ENCODE data around the gene IGSF10.
A peak's percentile ranks its signal among the peaks of the same experiment; 100 is the strongest.

Gene IGSF10

GRCh38 chr3:151477591-151478334 lies 16.9 kb upstream of the IGSF10 start:
- Histone ChIP-seq H3K9ac (ENCODE audit: low read depth, low read length) (no peak overlapping the region), H3K4me1 (ENCODE audit: insufficient read depth, low read length) (peaks cover 18% of the 10 kb centered on the region; the same call in 1 of the 2 replicates), H3K9me3 (ENCODE audit: control insufficient read depth, insufficient read depth, low read length) (no peaks in the 10 kb centered on the region), H3K36me3 (ENCODE audit: insufficient read depth, low read length) (no peaks in the 10 kb centered on the region)

GRCh38 chr3:151476344-151477018 lies 15.6 kb upstream of the IGSF10 start:
- Histone ChIP-seq H3K36me3 (ENCODE audit: insufficient read depth, low read length) (no peaks in the 10 kb centered on the region), H3K9ac (ENCODE audit: low read depth, low read length) (no peak overlapping the region), H3K4me1 (ENCODE audit: insufficient read depth, low read length) (peaks cover 18% of the 10 kb centered on the region; the same call in 1 of the 2 replicates), H3K9me3 (ENCODE audit: control insufficient read depth, insufficient read depth, low read length) (no peaks in the 10 kb centered on the region)

GRCh38 chr3:151468284-151468917 lies 7.5 kb upstream of the IGSF10 start:
- Histone ChIP-seq H3K9me3 (ENCODE audit: control insufficient read depth, insufficient read depth, low read length) (no peaks in the 10 kb centered on the region), H3K36me3 (ENCODE audit: insufficient read depth, low read length) (no peaks in the 10 kb centered on the region), H3K9ac (ENCODE audit: low read depth, low read length) (no peak overlapping the region), H3K4me1 (ENCODE audit: insufficient read depth, low read length) (no peaks in the 10 kb centered on the region)

- H3K9ac ChIP-seq (ENCODE audit: low read depth, low read length), result no peak overlapping the region
- no peaks in the 10 kb centered on the region for H3K9me3 ChIP-seq (ENCODE audit: control insufficient read depth, insufficient read depth, low read length)
- no peaks in the 10 kb centered on the region for H3K4me1 ChIP-seq (ENCODE audit: insufficient read depth, low read length)
- H3K36me3 ChIP-seq (ENCODE audit: insufficient read depth, low read length), result no peaks in the 10 kb centered on the region
Observed at GRCh38 chr3:151467069-151467468, 6.2 kb upstream of the IGSF10 start.

GRCh38 chr3:151462991-151463390 lies 2.1 kb upstream of the IGSF10 start:
- H3K9ac ChIP-seq (ENCODE audit: low read depth, low read length), result no peak overlapping the region
- no peaks in the 10 kb centered on the region for H3K9me3 ChIP-seq (ENCODE audit: control insufficient read depth, insufficient read depth, low read length)
- H3K36me3 ChIP-seq (ENCODE audit: insufficient read depth, low read length), result no peaks in the 10 kb centered on the region
- no peaks in the 10 kb centered on the region for H3K4me1 ChIP-seq (ENCODE audit: insufficient read depth, low read length)

- no peaks in the 10 kb centered on the region for H3K36me3 ChIP-seq (ENCODE audit: insufficient read depth, low read length)
- no peak overlapping the region for H3K9ac ChIP-seq (ENCODE audit: low read depth, low read length)
- no peaks in the 10 kb centered on the region for H3K4me1 ChIP-seq (ENCODE audit: insufficient read depth, low read length)
- H3K9me3 ChIP-seq (ENCODE audit: control insufficient read depth, insufficient read depth, low read length), result no peaks in the 10 kb centered on the region
Observed at GRCh38 chr3:151462278-151462780, 1.5 kb upstream of the IGSF10 start.

- Histone ChIP-seq H3K9me3 (ENCODE audit: control insufficient read depth, insufficient read depth, low read length) (no peaks in the 10 kb centered on the region), H3K4me1 (ENCODE audit: insufficient read depth, low read length) (no peaks in the 10 kb centered on the region), H3K9ac (ENCODE audit: low read depth, low read length) (peak overlapping the region; percentile 74; the same call in 1 of the 2 replicates), H3K36me3 (ENCODE audit: insufficient read depth, low read length) (no peaks in the 10 kb centered on the region)
Observed at GRCh38 chr3:151460228-151460627, 633 bp downstream of the IGSF10 start.

GRCh38 chr3:151459358-151459757 lies 1.5 kb downstream of the IGSF10 start:
- Histone ChIP-seq H3K9me3 (ENCODE audit: control insufficient read depth, insufficient read depth, low read length) (no peaks in the 10 kb centered on the region), H3K9ac (ENCODE audit: low read depth, low read length) (no peak overlapping the region), H3K4me1 (ENCODE audit: insufficient read depth, low read length) (no peaks in the 10 kb centered on the region), H3K36me3 (ENCODE audit: insufficient read depth, low read length) (no peaks in the 10 kb centered on the region)

- no peaks in the 10 kb centered on the region for H3K36me3 ChIP-seq (ENCODE audit: insufficient read depth, low read length)
- H3K9me3 ChIP-seq (ENCODE audit: control insufficient read depth, insufficient read depth, low read length), result no peaks in the 10 kb centered on the region
- H3K4me1 ChIP-seq (ENCODE audit: insufficient read depth, low read length), result no peaks in the 10 kb centered on the region
- no peak overlapping the region for H3K9ac ChIP-seq (ENCODE audit: low read depth, low read length)
Observed at GRCh38 chr3:151456065-151456464, 4.8 kb downstream of the IGSF10 start.

GRCh38 chr3:151452841-151453240 lies 8.0 kb downstream of the IGSF10 start:
- no peaks in the 10 kb centered on the region for H3K9me3 ChIP-seq (ENCODE audit: control insufficient read depth, insufficient read depth, low read length)
- no peaks in the 10 kb centered on the region for H3K36me3 ChIP-seq (ENCODE audit: insufficient read depth, low read length)
- H3K4me1 ChIP-seq (ENCODE audit: insufficient read depth, low read length), result no peaks in the 10 kb centered on the region
- no peak overlapping the region for H3K9ac ChIP-seq (ENCODE audit: low read depth, low read length)

- no peaks in the 10 kb centered on the region for H3K9me3 ChIP-seq (ENCODE audit: control insufficient read depth, insufficient read depth, low read length)
- no peak overlapping the region for H3K9ac ChIP-seq (ENCODE audit: low read depth, low read length)
- H3K36me3 ChIP-seq (ENCODE audit: insufficient read depth, low read length), result no peaks in the 10 kb centered on the region
- H3K4me1 ChIP-seq (ENCODE audit: insufficient read depth, low read length), result no peaks in the 10 kb centered on the region
Observed at GRCh38 chr3:151452368-151452767, 8.5 kb downstream of the IGSF10 start.

- H3K36me3 ChIP-seq (ENCODE audit: insufficient read depth, low read length), result no peaks in the 10 kb centered on the region
- no peaks in the 10 kb centered on the region for H3K9me3 ChIP-seq (ENCODE audit: control insufficient read depth, insufficient read depth, low read length)
- H3K4me1 ChIP-seq (ENCODE audit: insufficient read depth, low read length), result no peaks in the 10 kb centered on the region
- no peak overlapping the region for H3K9ac ChIP-seq (ENCODE audit: low read depth, low read length)
Observed at GRCh38 chr3:151446002-151446340, 14.9 kb downstream of the IGSF10 start.

- H3K4me1 ChIP-seq (ENCODE audit: insufficient read depth, low read length), result no peaks in the 10 kb centered on the region
- no peaks in the 10 kb centered on the region for H3K9me3 ChIP-seq (ENCODE audit: control insufficient read depth, insufficient read depth, low read length)
- no peaks in the 10 kb centered on the region for H3K36me3 ChIP-seq (ENCODE audit: insufficient read depth, low read length)
- no peak overlapping the region for H3K9ac ChIP-seq (ENCODE audit: low read depth, low read length)
Observed at GRCh38 chr3:151445273-151446001, 15.4 kb downstream of the IGSF10 start.

- no peaks in the 10 kb centered on the region for H3K9me3 ChIP-seq (ENCODE audit: control insufficient read depth, insufficient read depth, low read length)
- H3K4me1 ChIP-seq (ENCODE audit: insufficient read depth, low read length), result no peaks in the 10 kb centered on the region
- H3K9ac ChIP-seq (ENCODE audit: low read depth, low read length), result no peak overlapping the region
- H3K36me3 ChIP-seq (ENCODE audit: insufficient read depth, low read length), result no peaks in the 10 kb centered on the region
Observed at GRCh38 chr3:151443583-151443982, 17.3 kb downstream of the IGSF10 start.

Measured in ES-I3 (cell line).